HG03139 (cell line): ENCODE results near the gene C11orf86.

Experiments
- ATAC-seq: cut with Tn5 transposase; IDR thresholded peaks from one replicate; pipeline ENCODE4 v1.9.1; 2021; ENCODE audit not compliant: unreplicated experiment

Gene C11orf86

DNA sequence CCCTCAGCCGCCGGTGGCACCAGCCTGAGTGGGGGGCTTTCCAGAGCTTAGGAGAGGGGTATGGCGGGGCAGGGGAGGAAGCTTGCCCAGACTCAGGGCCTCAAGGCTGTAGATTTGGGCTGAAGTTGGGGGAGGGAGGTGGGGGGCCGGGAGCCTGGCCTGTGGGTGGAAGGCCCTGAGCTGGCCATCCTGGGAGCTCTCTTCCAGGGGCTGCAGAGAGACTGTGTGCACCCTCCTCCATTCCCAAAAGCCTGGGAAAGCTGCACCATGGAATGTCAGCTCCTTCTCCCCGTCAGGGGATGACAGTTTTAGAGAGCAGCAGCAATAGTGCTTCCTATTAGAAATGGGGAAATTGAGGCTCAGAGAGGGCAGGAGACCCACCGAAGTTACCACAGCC lies 48.9 kb downstream of the C11orf86 start:
- no peak for ATAC-seq

DNA sequence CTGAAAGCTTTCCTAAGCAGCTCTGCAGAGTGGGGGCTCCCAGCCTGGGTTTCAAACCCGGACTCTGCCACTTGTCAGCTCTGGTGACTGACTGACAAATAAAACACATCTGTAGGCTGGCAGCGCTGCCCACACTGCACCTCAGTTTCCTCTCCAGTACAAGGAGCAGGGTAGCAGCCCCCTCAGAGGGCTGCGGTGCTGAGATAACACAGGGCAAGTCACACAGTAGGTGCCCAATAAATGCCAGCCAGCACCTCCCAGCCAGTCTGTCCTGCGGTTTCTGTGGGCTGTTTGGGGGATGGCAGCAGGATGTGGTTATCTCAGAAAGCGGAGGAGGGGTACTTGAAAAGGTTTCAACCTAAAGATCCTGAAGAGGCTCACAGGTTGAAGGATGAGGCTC lies 49.3 kb downstream of the C11orf86 start:
- ATAC-seq = no peak

DNA sequence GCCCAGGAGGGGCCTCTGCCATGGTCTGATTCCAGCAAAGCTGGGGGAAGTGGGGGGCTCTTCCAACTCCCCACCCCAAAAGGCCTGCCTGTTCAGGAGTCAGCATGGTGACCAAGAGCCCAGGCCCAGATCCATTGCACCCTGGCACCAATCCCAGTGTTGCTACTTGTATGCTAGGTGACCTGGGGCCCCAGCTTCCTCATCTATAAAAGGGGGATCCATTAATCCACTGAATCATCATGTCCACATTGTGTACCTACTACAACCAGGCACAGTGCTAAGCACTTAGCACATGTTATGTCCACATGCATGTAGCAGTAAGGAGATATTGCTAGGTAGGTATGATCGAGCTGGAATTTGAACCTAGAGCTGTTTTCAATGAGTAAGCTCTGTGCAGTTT lies 49.9 kb downstream of the C11orf86 start:
- no peak for ATAC-seq

DNA sequence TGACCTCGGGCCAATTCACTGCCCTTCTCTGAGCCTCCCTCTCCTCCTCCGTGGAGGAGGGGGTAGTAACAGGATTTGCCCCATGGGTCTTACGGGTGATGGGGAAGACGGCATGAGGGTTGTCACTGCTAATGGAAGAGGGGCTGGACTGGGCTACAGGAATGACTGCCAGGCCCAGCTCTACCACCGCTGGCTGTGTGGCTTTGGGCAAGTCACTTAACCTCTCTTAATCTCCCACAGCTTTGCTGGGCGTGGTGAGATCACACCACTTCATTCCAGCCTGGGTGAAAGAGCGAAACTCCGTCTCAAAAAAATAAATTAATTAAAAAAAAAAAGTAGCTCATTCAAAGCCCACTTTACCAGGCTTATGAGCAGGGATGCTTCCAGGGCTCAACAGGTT lies 50.6 kb downstream of the C11orf86 start:
- no peak for ATAC-seq
